ENCODE data around the gene CXXC5. TPM values are rescaled to one million over a fixed set of nuclear protein-coding genes. Genes with fewer than 3 reads are reported as not detected.

The CXXC5 gene
- total and polyA plus RNA-seq, 2 of the 4 experiments (the other 2 are of a cell fraction) = 24.9 to 35.7 TPM

DNA sequence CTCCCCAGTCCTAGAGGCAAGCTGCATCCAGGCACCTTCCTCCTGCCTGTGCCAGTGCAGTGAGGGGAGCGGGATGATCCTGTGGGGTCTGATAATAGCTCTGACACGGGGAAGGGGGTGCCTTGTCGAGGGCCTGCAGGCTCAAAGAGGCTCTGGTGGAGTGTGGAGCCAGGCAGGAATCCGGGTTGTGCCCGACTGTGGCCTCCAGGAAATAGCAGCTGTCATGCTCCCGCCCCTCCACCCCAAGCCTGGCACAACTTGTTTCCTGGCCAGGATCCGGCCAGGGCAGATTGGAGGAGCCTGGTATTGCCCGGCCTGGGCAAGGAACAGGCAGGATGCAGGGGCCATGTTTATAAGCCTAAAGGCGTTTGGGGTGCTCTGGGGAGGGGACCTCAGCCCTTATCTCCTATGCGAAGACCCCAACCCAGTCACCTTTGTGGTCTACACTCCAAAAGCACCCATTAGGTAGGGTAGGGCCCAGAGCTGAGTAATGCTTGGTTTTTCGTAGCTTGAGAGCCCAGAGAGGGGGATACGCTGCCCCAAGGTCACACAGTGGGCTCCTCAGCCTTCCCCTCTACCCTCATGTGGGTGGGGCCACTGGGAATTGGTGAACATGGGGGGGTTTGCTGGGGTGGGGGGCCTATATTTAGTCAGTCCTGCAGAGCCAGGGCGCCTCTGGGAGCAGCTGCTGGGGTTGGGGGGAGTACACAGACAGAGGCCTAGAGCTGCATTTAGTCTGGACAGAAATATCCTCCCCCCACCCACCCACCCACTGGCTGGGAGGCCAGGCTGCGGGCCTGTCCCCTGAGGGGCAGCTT is 12.2 kb downstream of the CXXC5 start:
- H3K14ac ChIP-seq (replicated peaks; ENCODE audit: low read depth, low read length) = peak overlapping the region; percentile 65
- H3K79me1 ChIP-seq (ENCODE audit: low read depth in 1 of 2, low read length in 2 of 2) = peaks cover 40 to 89% of the 10 kb centered on the region in 2 experiments
- POLR2A ChIA-PET (ENCODE audit: unreplicated experiment) = interaction anchor here (0.5 to 1.0 kb wide), 4 partner anchors 12 to 1149 kb away, joined by 3 to 9 read pairs (median 5); partner anchors contain the start of gene CXXC5
- H4K91ac ChIP-seq (ENCODE audit: insufficient read depth, low read depth, low read length) = peak overlapping the region; percentile 92
- peak overlapping the region; percentile 78 for H2BK120ac ChIP-seq (ENCODE audit: low read depth, low read length)
- DNase-seq (no peak), ATAC-seq (ENCODE audit: low read depth) (peak; percentile 2)
- H4K8ac ChIP-seq (ENCODE audit: low read depth in 2 of 2, low read length in 2 of 2) = peak overlapping the region; percentile 46 to 79
- BruUV-seq (replicated peaks) = no TSS peak
- intact Hi-C loops (cut with micrococcal nuclease) (no loop called here), dilution Hi-C loops (cut with HindIII; ENCODE audit: low sequenced_read_pairs, unreplicated experiment) (no loop called here), in situ Hi-C loops (cut with MboI; ENCODE audit: low sequenced_read_pairs) (no loop called here)
- H2AFZ ChIP-seq (replicated peaks; ENCODE audit: low read length, poor library complexity) = peak overlapping the region; percentile 87
- H3K36me3 ChIP-seq (ENCODE audit: control insufficient read depth, insufficient read depth, low read length) = no peaks in the 10 kb centered on the region
- H2AK9ac ChIP-seq (replicated peaks; ENCODE audit: low read depth, low read length, poor library complexity) = peak overlapping the region; percentile 98
- H3K27me3 ChIP-seq (ENCODE audit: control insufficient read depth, insufficient read depth, low read length) = no peaks in the 10 kb centered on the region
- H4K20me1 ChIP-seq (ENCODE audit: insufficient read depth, low read length) = peaks cover 4% of the 10 kb centered on the region; the same call in 1 of the 2 replicates
- H3K4me2 ChIP-seq (ENCODE audit: low read depth, low read length) = peak overlapping the region; percentile 73
- CTCF ChIA-PET = interaction anchor here (0.5 to 1.9 kb wide), 3 partner anchors 29 to 105 kb away, joined by 3 to 9 read pairs (median 3); no protein-coding TSS in a partner anchor
- H3K4ac ChIP-seq (ENCODE audit: low read depth, low read length) = peak overlapping the region; percentile 90
- 8% methylated on average over 2 of the region's 14 CpGs; no CpG with 5 or more reads in 1 of the 2 experiments for WGBS, 2 experiments (ENCODE audit: extremely low coverage in 2 of 2, insufficient read length in 1 of 2)
- peak overlapping the region; percentile 66; the same call in 2 of the 3 replicates for H2BK15ac ChIP-seq (ENCODE audit: low read depth, low read length)
- H3K23ac ChIP-seq (ENCODE audit: low read depth, low read length) = peak overlapping the region; percentile 89
- peaks cover 53% of the 10 kb centered on the region for H3K4me1 ChIP-seq (ENCODE audit: control insufficient read depth, insufficient read depth, low read length)
- peak overlapping the region; percentile 87 for H2AK5ac ChIP-seq (ENCODE audit: low read depth, low read length)
- H3K9ac ChIP-seq (ENCODE audit: low read depth, low read length) = peak overlapping the region; percentile 53
- peak overlapping the region; percentile 87 for H3K18ac ChIP-seq (ENCODE audit: low read depth, low read length)
- H3K9me1 ChIP-seq (ENCODE audit: insufficient read depth, low read length) = peaks cover 42% of the 10 kb centered on the region
- peak overlapping the region; percentile 85 for H2BK20ac ChIP-seq (ENCODE audit: low read depth, low read length)
- peak overlapping the region; percentile 67 for H3K56ac ChIP-seq (ENCODE audit: extremely low read depth, insufficient read depth, low read length)
- H2BK5ac ChIP-seq (ENCODE audit: low read depth, low read length, poor library complexity, severe bottlenecking) = peak overlapping the region; percentile 99
- no peaks in the 10 kb centered on the region for H3K9me3 ChIP-seq (ENCODE audit: control insufficient read depth, insufficient read depth, low read length)
- H3K4me3 ChIP-seq (ENCODE audit: insufficient read depth, low read depth, low read length) = peak overlapping the region; percentile 6; the same call in 1 of the 2 replicates
- peak overlapping the region; percentile 95 for H3K27ac ChIP-seq (ENCODE audit: insufficient read depth, low read length)
- H4K5ac ChIP-seq (ENCODE audit: low read depth, low read length) = peak overlapping the region; percentile 89
- TF ChIP-seq CEBPB (IDR thresholded peaks at IDR 0.05; ENCODE audit: low read depth, low read length) (no peak), RCOR1 (IDR thresholded peaks at IDR 0.05; ENCODE audit: insufficient replicate concordance, low read length) (no peak), RAD21 (IDR thresholded peaks at IDR 0.05; ENCODE audit: low read length) (no peak), FOS (IDR thresholded peaks at IDR 0.05; ENCODE audit: low read depth, low read length) (no peak), MAZ (IDR thresholded peaks at IDR 0.05; ENCODE audit: borderline replicate concordance, low read depth, low read length) (no peak), NFE2L2 (IDR thresholded peaks at IDR 0.05; ENCODE audit: low read depth, low read length) (no peak), MXI1 (IDR thresholded peaks at IDR 0.05; ENCODE audit: borderline replicate concordance, low read depth, low read length) (no peak), BHLHE40 (IDR thresholded peaks at IDR 0.05; ENCODE audit: low read depth, low read length) (no peak), RFX5 (IDR thresholded peaks at IDR 0.05; ENCODE audit: low read depth, low read length) (no peak), POLR2A (IDR thresholded peaks at IDR 0.05; ENCODE audit: low read depth, low read length) (no peak), SMC3 (IDR thresholded peaks at IDR 0.05; ENCODE audit: low read depth, low read length) (no peak)
- TF ChIP-seq, protein P1, sequence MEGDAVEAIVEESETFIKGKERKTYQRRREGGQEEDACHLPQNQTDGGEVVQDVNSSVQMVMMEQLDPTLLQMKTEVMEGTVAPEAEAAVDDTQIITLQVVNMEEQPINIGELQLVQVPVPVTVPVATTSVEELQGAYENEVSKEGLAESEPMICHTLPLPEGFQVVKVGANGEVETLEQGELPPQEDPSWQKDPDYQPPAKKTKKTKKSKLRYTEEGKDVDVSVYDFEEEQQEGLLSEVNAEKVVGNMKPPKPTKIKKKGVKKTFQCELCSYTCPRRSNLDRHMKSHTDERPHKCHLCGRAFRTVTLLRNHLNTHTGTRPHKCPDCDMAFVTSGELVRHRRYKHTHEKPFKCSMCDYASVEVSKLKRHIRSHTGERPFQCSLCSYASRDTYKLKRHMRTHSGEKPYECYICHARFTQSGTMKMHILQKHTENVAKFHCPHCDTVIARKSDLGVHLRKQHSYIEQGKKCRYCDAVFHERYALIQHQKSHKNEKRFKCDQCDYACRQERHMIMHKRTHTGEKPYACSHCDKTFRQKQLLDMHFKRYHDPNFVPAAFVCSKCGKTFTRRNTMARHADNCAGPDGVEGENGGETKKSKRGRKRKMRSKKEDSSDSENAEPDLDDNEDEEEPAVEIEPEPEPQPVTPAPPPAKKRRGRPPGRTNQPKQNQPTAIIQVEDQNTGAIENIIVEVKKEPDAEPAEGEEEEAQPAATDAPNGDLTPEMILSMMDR (conservative IDR thresholded peaks at IDR 0.05; ENCODE audit: low read depth, low read length) = no peak
- TF ChIP-seq, protein P2, sequence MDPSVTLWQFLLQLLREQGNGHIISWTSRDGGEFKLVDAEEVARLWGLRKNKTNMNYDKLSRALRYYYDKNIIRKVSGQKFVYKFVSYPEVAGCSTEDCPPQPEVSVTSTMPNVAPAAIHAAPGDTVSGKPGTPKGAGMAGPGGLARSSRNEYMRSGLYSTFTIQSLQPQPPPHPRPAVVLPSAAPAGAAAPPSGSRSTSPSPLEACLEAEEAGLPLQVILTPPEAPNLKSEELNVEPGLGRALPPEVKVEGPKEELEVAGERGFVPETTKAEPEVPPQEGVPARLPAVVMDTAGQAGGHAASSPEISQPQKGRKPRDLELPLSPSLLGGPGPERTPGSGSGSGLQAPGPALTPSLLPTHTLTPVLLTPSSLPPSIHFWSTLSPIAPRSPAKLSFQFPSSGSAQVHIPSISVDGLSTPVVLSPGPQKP (IDR thresholded peaks at IDR 0.05; ENCODE audit: borderline replicate concordance, low read depth, low read length) = no peak
- TF ChIP-seq, protein P3, sequence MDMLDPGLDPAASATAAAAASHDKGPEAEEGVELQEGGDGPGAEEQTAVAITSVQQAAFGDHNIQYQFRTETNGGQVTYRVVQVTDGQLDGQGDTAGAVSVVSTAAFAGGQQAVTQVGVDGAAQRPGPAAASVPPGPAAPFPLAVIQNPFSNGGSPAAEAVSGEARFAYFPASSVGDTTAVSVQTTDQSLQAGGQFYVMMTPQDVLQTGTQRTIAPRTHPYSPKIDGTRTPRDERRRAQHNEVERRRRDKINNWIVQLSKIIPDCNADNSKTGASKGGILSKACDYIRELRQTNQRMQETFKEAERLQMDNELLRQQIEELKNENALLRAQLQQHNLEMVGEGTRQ (IDR thresholded peaks at IDR 0.05; ENCODE audit: low read depth, low read length) = no peak

All from IMR-90 (cell line).